Activated naive CD8-positive, alpha-beta T cell treated with anti-CD3 and anti-CD28 coated beads, Interleukin-2, amount 50 U/mL, for 24 hours (primary cell): Measurements from ENCODE around the gene AWAT1.
"Not testable (repeated sequence)": the region's sequence is repeated elsewhere in the genome, so short reads cannot be mapped to it uniquely, and the experiment has no call there.

Experiments
- ATAC-seq: fragments of 150-1000 bp; cut with Tn5 transposase; one replicate; pipeline ENCODE4 v1.10.0; 2021
- DNase-seq: peaks from one replicate; pipeline ENCODE4 v3.0.0; 2021
- H3K27ac Mint-ChIP-seq: one replicate; pipeline ENCODE4 v1.8.0; 2021; ENCODE audit warnings: mild to moderate bottlenecking, mixed read lengths
- H3K27me3 Mint-ChIP-seq: one replicate; pipeline ENCODE4 v1.8.0; 2021; ENCODE audit warnings: mixed read lengths
- H3K36me3 Mint-ChIP-seq: one replicate; pipeline ENCODE4 v1.8.0; 2021; ENCODE audit warnings: low read depth, mixed read lengths
- H3K4me1 Mint-ChIP-seq: one replicate; pipeline ENCODE4 v1.8.0; 2021; ENCODE audit warnings: mixed read lengths
- H3K4me3 Mint-ChIP-seq: one replicate; pipeline ENCODE4 v1.8.0; 2021; ENCODE audit warnings: mild to moderate bottlenecking, moderate library complexity, mixed read lengths
- H3K9me3 Mint-ChIP-seq: one replicate; pipeline ENCODE4 v1.8.0; 2021; ENCODE audit warnings: mixed read lengths

The AWAT1 gene

GRCh38 chrX:70234355-70234754 is at the start of gene AWAT1:
TSS of gene AWAT1 (plus strand) at chrX:70234655. CDS start at chrX:70234696, 41 bp downstream.
- Mint-ChIP-seq H3K4me1 (peaks cover 55% of the 10 kb centered on the region), H3K27ac (peak within 1 kb of the TSS; percentile 85), H3K27me3 (no peaks in the 10 kb centered on the region), H3K9me3 (no peaks in the 10 kb centered on the region), H3K36me3 (peaks cover 2% of the 10 kb centered on the region), H3K4me3 (peak within 1 kb of the TSS; percentile 46)
- no peak for DNase-seq
- no peak for ATAC-seq

GRCh38 chrX:70190225-70190624 is 44.2 kb upstream of the AWAT1 start:
- no peak for DNase-seq
- H3K27ac Mint-ChIP-seq = no peak overlapping the region
- no peaks in the 10 kb centered on the region for H3K4me1 Mint-ChIP-seq
- no peak overlapping the region for H3K4me3 Mint-ChIP-seq
- H3K36me3 Mint-ChIP-seq = no peaks in the 10 kb centered on the region
- H3K9me3 Mint-ChIP-seq = peaks cover 9% of the 10 kb centered on the region
- ATAC-seq = no peak
- peaks cover 2% of the 10 kb centered on the region for H3K27me3 Mint-ChIP-seq

- ATAC-seq (peak; percentile 89), DNase-seq (peak; percentile 68)
- no peaks in the 10 kb centered on the region for H3K9me3 Mint-ChIP-seq
- peaks cover 3% of the 10 kb centered on the region for H3K27me3 Mint-ChIP-seq
- H3K4me1 Mint-ChIP-seq = peaks cover 7% of the 10 kb centered on the region
- no peak overlapping the region for H3K4me3 Mint-ChIP-seq
- H3K27ac Mint-ChIP-seq = no peak overlapping the region
- H3K36me3 Mint-ChIP-seq = no peaks in the 10 kb centered on the region
Measured at GRCh38 chrX:70196961-70197720, 37.3 kb upstream of the AWAT1 start.

GRCh38 chrX:70201732-70202131 is 32.7 kb upstream of the AWAT1 start:
- H3K27ac Mint-ChIP-seq = no peak overlapping the region
- ATAC-seq = no peak
- H3K4me3 Mint-ChIP-seq = no peak overlapping the region
- H3K4me1 Mint-ChIP-seq = peaks cover 7% of the 10 kb centered on the region
- no peak for DNase-seq
- H3K9me3 Mint-ChIP-seq = no peaks in the 10 kb centered on the region
- peaks cover 2% of the 10 kb centered on the region for H3K27me3 Mint-ChIP-seq
- no peaks in the 10 kb centered on the region for H3K36me3 Mint-ChIP-seq

- no peak for DNase-seq
Measured at GRCh38 chrX:70208479-70208878, 26.0 kb upstream of the AWAT1 start.

GRCh38 chrX:70209570-70209969 is 24.9 kb upstream of the AWAT1 start:
- not testable (repeated sequence) for H3K4me3 Mint-ChIP-seq, DNase-seq, H3K4me1 Mint-ChIP-seq, H3K27ac Mint-ChIP-seq, H3K36me3 Mint-ChIP-seq, ATAC-seq, H3K27me3 Mint-ChIP-seq, H3K9me3 Mint-ChIP-seq

More at GRCh38 chrX:70208479-70208878, 26.0 kb upstream of the AWAT1 start:
- no peaks in the 10 kb centered on the region for H3K4me1 Mint-ChIP-seq
- no peak for ATAC-seq
- no peaks in the 10 kb centered on the region for H3K27me3 Mint-ChIP-seq
- H3K36me3 Mint-ChIP-seq = no peaks in the 10 kb centered on the region
- no peak overlapping the region for H3K4me3 Mint-ChIP-seq
- no peaks in the 10 kb centered on the region for H3K9me3 Mint-ChIP-seq
- H3K27ac Mint-ChIP-seq = no peak overlapping the region

GRCh38 chrX:70219938-70220764 is 14.3 kb upstream of the AWAT1 start:
- no peak overlapping the region for H3K27ac Mint-ChIP-seq
- no peak for ATAC-seq
- no peaks in the 10 kb centered on the region for H3K27me3 Mint-ChIP-seq
- DNase-seq = no peak
- no peaks in the 10 kb centered on the region for H3K36me3 Mint-ChIP-seq
- H3K4me3 Mint-ChIP-seq = no peak overlapping the region
- H3K4me1 Mint-ChIP-seq = no peaks in the 10 kb centered on the region
- no peaks in the 10 kb centered on the region for H3K9me3 Mint-ChIP-seq

GRCh38 chrX:70226048-70226447 is 8.4 kb upstream of the AWAT1 start:
- no peaks in the 10 kb centered on the region for H3K36me3 Mint-ChIP-seq
- peaks cover 2% of the 10 kb centered on the region for H3K4me1 Mint-ChIP-seq

GRCh38 chrX:70226687-70227086 is 7.8 kb upstream of the AWAT1 start:
- Mint-ChIP-seq H3K9me3 (no peaks in the 10 kb centered on the region), H3K4me1 (peaks cover 7% of the 10 kb centered on the region), H3K27ac (no peak overlapping the region), H3K4me3 (no peak overlapping the region), H3K36me3 (no peaks in the 10 kb centered on the region), H3K27me3 (no peaks in the 10 kb centered on the region)
- ATAC-seq (no peak), DNase-seq (no peak)

More at GRCh38 chrX:70226048-70226447, 8.4 kb upstream of the AWAT1 start:
- Mint-ChIP-seq H3K27me3 (no peaks in the 10 kb centered on the region), H3K27ac (no peak overlapping the region), H3K9me3 (no peaks in the 10 kb centered on the region), H3K4me3 (no peak overlapping the region)
- DNase-seq (no peak), ATAC-seq (no peak)

GRCh38 chrX:70231666-70232065 is 2.8 kb upstream of the AWAT1 start:
- H3K27me3 Mint-ChIP-seq = no peaks in the 10 kb centered on the region
- no peak for DNase-seq
- H3K9me3 Mint-ChIP-seq = no peaks in the 10 kb centered on the region
- peak; percentile 73 for ATAC-seq
- H3K27ac Mint-ChIP-seq = peak overlapping the region; percentile 57
- H3K4me3 Mint-ChIP-seq = peak overlapping the region; percentile 51
- peaks cover 45% of the 10 kb centered on the region for H3K4me1 Mint-ChIP-seq
- peaks cover 2% of the 10 kb centered on the region for H3K36me3 Mint-ChIP-seq

GRCh38 chrX:70240751-70241150 is 6.3 kb downstream of the AWAT1 start:
- ATAC-seq = no peak
- Mint-ChIP-seq H3K27me3 (no peaks in the 10 kb centered on the region), H3K36me3 (no peaks in the 10 kb centered on the region), H3K4me3 (no peak overlapping the region), H3K27ac (no peak overlapping the region), H3K4me1 (peaks cover 34% of the 10 kb centered on the region), H3K9me3 (no peaks in the 10 kb centered on the region)
- DNase-seq = no peak

GRCh38 chrX:70241501-70241900 is 7.0 kb downstream of the AWAT1 start:
- Mint-ChIP-seq H3K9me3 (no peaks in the 10 kb centered on the region), H3K27me3 (no peaks in the 10 kb centered on the region), H3K4me3 (no peak overlapping the region), H3K36me3 (no peaks in the 10 kb centered on the region), H3K27ac (peak overlapping the region; percentile 41), H3K4me1 (peaks cover 28% of the 10 kb centered on the region)
- DNase-seq (no peak), ATAC-seq (peak; percentile 50)

- not testable (repeated sequence) for ATAC-seq, DNase-seq, H3K27me3 Mint-ChIP-seq, H3K9me3 Mint-ChIP-seq, H3K4me3 Mint-ChIP-seq, H3K36me3 Mint-ChIP-seq, H3K27ac Mint-ChIP-seq
- peaks cover 15% of the 10 kb centered on the region for H3K4me1 Mint-ChIP-seq
Measured at GRCh38 chrX:70243601-70244000, 9.1 kb downstream of the AWAT1 start.

- H3K36me3 Mint-ChIP-seq = no peaks in the 10 kb centered on the region
- no peak overlapping the region for H3K4me3 Mint-ChIP-seq
- H3K27ac Mint-ChIP-seq = no peak overlapping the region
- no peak for ATAC-seq
- no peak for DNase-seq
- H3K27me3 Mint-ChIP-seq = no peaks in the 10 kb centered on the region
- peaks cover 15% of the 10 kb centered on the region for H3K4me1 Mint-ChIP-seq
- no peaks in the 10 kb centered on the region for H3K9me3 Mint-ChIP-seq
Measured at GRCh38 chrX:70244881-70245280, 10.4 kb downstream of the AWAT1 start.

GRCh38 chrX:70247252-70247651 is 12.8 kb downstream of the AWAT1 start:
- H3K27me3 Mint-ChIP-seq = no peaks in the 10 kb centered on the region
- no peak for DNase-seq
- no peak overlapping the region for H3K4me3 Mint-ChIP-seq

More at GRCh38 chrX:70247252-70247651, 12.8 kb downstream of the AWAT1 start:
- no peaks in the 10 kb centered on the region for H3K36me3 Mint-ChIP-seq
- H3K4me1 Mint-ChIP-seq = peaks cover 9% of the 10 kb centered on the region
- no peaks in the 10 kb centered on the region for H3K9me3 Mint-ChIP-seq
- no peak overlapping the region for H3K27ac Mint-ChIP-seq
- ATAC-seq = no peak
